Measurements from ENCODE around the gene MBOAT2. TPM values are rescaled to one million over a fixed set of nuclear protein-coding genes. Genes with fewer than 3 reads are reported as not detected.

Gene MBOAT2
- polyA plus RNA-seq, 1 donor from 2014 or later: 205 TPM

- Histone ChIP-seq H3K9me2 (ENCODE audit: insufficient read depth, low read length) (no peaks in the 10 kb centered on the region), H3K27ac (ENCODE audit: low read length) (no peak overlapping the region), H3K36me3 (ENCODE audit: insufficient read depth, low read length) (peaks cover 9% of the 10 kb centered on the region), H4K20me1 (ENCODE audit: insufficient read depth) (no peaks in the 10 kb centered on the region), H3F3A (ENCODE audit: insufficient read depth, low read length, poor library complexity, severe bottlenecking) (no peaks in the 10 kb centered on the region), H3K9me3 (ENCODE audit: low read length) (no peaks in the 10 kb centered on the region), H3K4me3 (ENCODE audit: low read length) (no peak overlapping the region), H3K9ac (ENCODE audit: low read length) (no peak overlapping the region), H3K4me2 (ENCODE audit: low read length) (no peak overlapping the region), H3K79me2 (replicated peaks; ENCODE audit: insufficient read depth, low read length) (no peaks in the 10 kb centered on the region), H3K27me3 (ENCODE audit: insufficient read depth, low read depth, low read length) (no peaks in the 10 kb centered on the region), H2AFZ (ENCODE audit: low read depth, low read length) (no peak overlapping the region)
- TF ChIP-seq CTCF (IDR thresholded peaks at IDR 0.05; ENCODE audit: poor library complexity, severe bottlenecking) (no peak), TAF1 (IDR thresholded peaks at IDR 0.05; ENCODE audit: low read depth) (no peak), MXI1 (conservative IDR thresholded peaks at IDR 0.05; ENCODE audit: poor library complexity, severe bottlenecking) (no peak), REST (IDR thresholded peaks at IDR 0.05; ENCODE audit: borderline replicate concordance) (no peak), EZH2 (IDR thresholded peaks at IDR 0.05; ENCODE audit: borderline replicate concordance, insufficient read depth, low read length, poor library complexity, severe bottlenecking) (no peak), SMC3 (conservative IDR thresholded peaks at IDR 0.05; ENCODE audit: poor library complexity) (no peak), EP300 (conservative IDR thresholded peaks at IDR 0.05; ENCODE audit: poor library complexity, severe bottlenecking) (no peak), POLR2AphosphoS5 (IDR thresholded peaks at IDR 0.05) (no peak), RAD21 (conservative IDR thresholded peaks at IDR 0.05) (no peak)
Measured at GRCh38 chr2:8939486-8940114, 63.9 kb downstream of the MBOAT2 start.

- TF ChIP-seq TAF1 (IDR thresholded peaks at IDR 0.05; ENCODE audit: low read depth) (no peak), CTCF (IDR thresholded peaks at IDR 0.05; ENCODE audit: poor library complexity, severe bottlenecking) (no peak), EP300 (conservative IDR thresholded peaks at IDR 0.05; ENCODE audit: poor library complexity, severe bottlenecking) (no peak), REST (IDR thresholded peaks at IDR 0.05; ENCODE audit: borderline replicate concordance) (no peak), MXI1 (conservative IDR thresholded peaks at IDR 0.05; ENCODE audit: poor library complexity, severe bottlenecking) (no peak)
- Histone ChIP-seq H2AFZ (ENCODE audit: low read depth, low read length) (no peak overlapping the region), H3K27me3 (ENCODE audit: insufficient read depth, low read depth, low read length) (no peaks in the 10 kb centered on the region), H3K9ac (ENCODE audit: low read length) (no peak overlapping the region), H3F3A (ENCODE audit: insufficient read depth, low read length, poor library complexity, severe bottlenecking) (no peaks in the 10 kb centered on the region), H3K4me3 (ENCODE audit: low read length) (no peak overlapping the region), H4K20me1 (ENCODE audit: insufficient read depth) (no peaks in the 10 kb centered on the region), H3K9me3 (ENCODE audit: low read length) (no peaks in the 10 kb centered on the region), H3K27ac (ENCODE audit: low read length) (no peak overlapping the region), H3K4me2 (ENCODE audit: low read length) (no peak overlapping the region), H3K9me2 (ENCODE audit: insufficient read depth, low read length) (no peaks in the 10 kb centered on the region), H3K79me2 (replicated peaks; ENCODE audit: insufficient read depth, low read length) (no peaks in the 10 kb centered on the region), H3K36me3 (ENCODE audit: insufficient read depth, low read length) (peaks cover 9% of the 10 kb centered on the region)
Measured at GRCh38 chr2:8938384-8938783, 65.1 kb downstream of the MBOAT2 start.
